ENCODE results near the gene POLR2J. TPM values are rescaled to one million over a fixed set of nuclear protein-coding genes. Genes with fewer than 3 reads are reported as not detected.
"Not testable (repeated sequence)": the region's sequence is repeated elsewhere in the genome, so short reads cannot be mapped to it uniquely, and the experiment has no call there.

Gene POLR2J
- polyA plus RNA-seq (2012; ENCODE audit: missing spikeins) = 60.1 TPM

DNA sequence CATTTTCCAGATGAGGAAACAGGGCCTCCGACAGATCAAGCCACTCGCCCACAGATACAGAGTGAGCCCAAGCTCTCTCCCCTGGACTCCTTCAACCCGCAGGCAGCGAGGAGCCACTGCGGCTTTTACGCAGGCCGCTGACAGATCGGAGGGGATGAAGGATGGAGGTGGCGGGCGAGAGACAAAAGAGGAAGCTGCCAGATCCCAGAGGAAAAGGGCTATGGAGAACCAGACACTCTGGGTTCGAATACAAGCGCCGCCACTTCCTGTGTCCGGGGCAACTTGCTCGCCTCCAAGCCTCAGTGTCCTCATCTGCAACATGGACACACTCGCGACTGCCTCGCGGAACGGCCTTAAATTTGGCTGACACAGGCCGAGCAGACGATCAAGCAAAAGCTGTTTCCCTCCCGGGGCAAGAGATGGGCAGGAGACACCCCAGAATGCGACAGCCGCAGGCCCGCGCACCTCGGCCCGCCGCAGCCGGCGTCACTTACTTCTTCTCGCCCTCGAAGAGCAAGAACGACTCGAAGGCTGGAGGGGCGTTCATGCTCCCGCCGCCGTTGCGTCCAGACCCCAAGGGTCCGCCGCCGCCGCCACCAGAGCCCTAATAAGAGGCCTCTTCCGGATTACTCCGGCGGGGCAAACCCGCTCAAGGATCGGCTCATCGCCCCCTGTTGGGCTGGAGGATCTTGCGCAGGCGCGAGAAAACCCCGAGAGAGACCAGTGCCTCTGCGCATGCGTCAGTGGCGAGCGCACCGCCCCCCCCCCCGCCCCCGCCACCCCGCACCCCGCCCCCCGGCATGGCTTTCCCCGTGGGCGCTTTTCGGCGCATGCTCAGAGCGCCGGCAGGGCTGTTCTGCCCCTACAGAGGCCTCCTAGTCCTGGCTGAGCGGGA lies at the start of gene POLR2J:
TSS of gene POLR2J (minus strand) at position 609 of the 895 bp plus-strand sequence. CDS start at position 547, 62 bp downstream.
- FAIRE-seq; DNase-seq (ENCODE audit: insufficient read length): not testable (repeated sequence)
- TF ChIP-seq TAF1 (IDR thresholded peaks at IDR 0.05; ENCODE audit: borderline replicate concordance, low read depth, low read length) = 0 out of 2 replicates have a peak, but pooled peaks have one; percentile 25

GRCh38 chr7:102527822-102528793 lies 49.4 kb upstream of the POLR2J start:
- FAIRE-seq = not testable (repeated sequence)

GRCh38 chr7:102527182-102527581 lies 48.5 kb upstream of the POLR2J start:
- FAIRE-seq; DNase-seq (ENCODE audit: insufficient read length): not testable (repeated sequence)

More at GRCh38 chr7:102527822-102528793, 49.4 kb upstream of the POLR2J start:
- DNase-seq (ENCODE audit: insufficient read length) = not testable (repeated sequence)

- not testable (repeated sequence) for DNase-seq (ENCODE audit: insufficient read length); FAIRE-seq
These were observed 46.1 kb upstream of the POLR2J start for GRCh38 chr7:102524803-102525202.

DNA sequence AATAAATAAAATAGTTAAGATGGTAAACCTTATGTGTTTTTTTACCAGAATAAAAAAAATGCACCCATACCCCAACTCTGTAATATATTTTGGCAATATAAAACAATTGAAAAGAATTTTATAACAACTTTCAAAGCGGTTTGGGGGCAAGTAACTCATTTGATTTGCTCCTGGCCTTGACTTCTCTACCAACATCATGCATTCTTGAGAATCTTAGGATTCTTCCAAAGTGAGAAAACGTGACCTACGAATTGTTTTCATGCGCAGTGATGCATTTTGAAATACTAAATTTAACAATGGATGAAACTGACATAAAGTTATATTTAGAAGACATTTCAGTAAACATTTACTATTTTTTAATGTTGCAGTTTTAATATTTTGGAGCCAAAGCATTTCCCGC lies 42.1 kb upstream of the POLR2J start:
- not testable (repeated sequence) for DNase-seq (ENCODE audit: insufficient read length); FAIRE-seq

GRCh38 chr7:102517550-102518147 lies 38.9 kb upstream of the POLR2J start, which contains the start of gene RASA4B:
Gene RASA4B, minus strand, starts transcription at chr7:102517777. Its CDS starts 67 bp downstream, at chr7:102517710.
- peak; percentile 46 for FAIRE-seq
- DNase-seq (ENCODE audit: insufficient read length) = not testable (repeated sequence)

DNA sequence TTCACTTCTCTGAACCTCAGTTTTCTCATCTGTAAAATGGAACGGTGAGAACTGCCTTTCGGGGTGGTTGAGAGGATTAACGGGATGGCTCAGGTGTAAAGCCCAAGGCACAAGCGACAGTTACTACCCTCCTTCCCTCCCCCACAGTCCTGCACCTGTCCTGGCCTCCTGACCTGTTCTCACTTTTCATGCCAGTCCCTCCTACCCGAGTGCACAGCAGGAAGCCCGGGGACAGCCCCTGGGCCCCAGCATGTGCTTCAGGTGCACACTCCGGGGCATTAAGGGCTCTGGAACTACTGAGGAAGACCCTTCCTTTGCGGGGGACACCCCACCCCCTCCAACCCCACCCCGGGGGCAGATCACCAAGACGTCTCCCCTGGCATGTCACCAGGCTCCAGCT lies 38.2 kb upstream of the POLR2J start:
- DNase-seq (ENCODE audit: insufficient read length) = not testable (repeated sequence)
- FAIRE-seq = peak; percentile 78

- FAIRE-seq; DNase-seq (ENCODE audit: insufficient read length): not testable (repeated sequence)
These were observed 37.2 kb upstream of the POLR2J start for GRCh38 chr7:102515889-102516288.

DNA sequence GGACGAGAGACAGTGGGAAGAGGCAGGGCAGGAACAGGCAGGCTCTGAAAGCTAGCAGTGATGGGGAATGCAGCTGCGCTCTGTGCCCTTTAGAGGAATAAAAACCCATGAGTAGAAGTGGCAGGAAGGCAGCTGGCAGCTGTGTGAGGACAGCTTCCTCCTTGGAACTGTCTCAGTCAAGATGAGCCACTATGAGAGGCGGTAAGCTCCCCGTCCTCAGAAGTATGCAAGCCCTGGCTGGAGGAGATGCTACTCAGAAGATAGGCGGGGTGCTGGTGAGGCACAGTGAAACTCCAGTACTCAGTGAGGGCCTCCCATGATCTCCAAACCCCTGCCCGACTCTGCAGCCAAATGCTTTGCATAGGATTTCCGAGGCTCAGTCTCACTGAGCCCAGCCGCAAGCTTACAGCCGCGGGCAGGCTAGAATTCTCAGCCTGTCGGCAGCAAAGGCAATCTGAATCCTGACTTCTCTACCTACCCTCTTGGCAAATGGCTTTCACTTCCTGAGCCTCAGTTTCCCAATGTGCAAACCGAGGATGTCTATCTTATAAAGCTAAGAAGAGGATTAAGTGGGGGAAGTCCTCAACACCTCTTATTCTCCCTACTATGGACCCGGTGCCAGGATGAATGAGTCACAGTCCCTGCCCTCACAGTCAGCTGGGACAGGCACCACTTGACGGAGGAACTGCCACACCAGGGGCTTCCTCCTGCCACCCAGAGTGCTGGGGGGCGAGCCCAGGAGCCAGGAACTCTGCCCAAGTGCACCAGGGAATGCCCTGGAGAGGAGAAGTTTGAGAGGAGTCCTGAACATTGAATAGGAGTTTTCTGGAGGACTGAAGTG lies 36.4 kb upstream of the POLR2J start:
- FAIRE-seq = peak; percentile 81
- not testable (repeated sequence) for DNase-seq (ENCODE audit: insufficient read length)

- DNase-seq (ENCODE audit: insufficient read length) = peak; percentile 13
- not testable (repeated sequence) for FAIRE-seq
These were observed 34.0 kb upstream of the POLR2J start for GRCh38 chr7:102512642-102513221.

DNA sequence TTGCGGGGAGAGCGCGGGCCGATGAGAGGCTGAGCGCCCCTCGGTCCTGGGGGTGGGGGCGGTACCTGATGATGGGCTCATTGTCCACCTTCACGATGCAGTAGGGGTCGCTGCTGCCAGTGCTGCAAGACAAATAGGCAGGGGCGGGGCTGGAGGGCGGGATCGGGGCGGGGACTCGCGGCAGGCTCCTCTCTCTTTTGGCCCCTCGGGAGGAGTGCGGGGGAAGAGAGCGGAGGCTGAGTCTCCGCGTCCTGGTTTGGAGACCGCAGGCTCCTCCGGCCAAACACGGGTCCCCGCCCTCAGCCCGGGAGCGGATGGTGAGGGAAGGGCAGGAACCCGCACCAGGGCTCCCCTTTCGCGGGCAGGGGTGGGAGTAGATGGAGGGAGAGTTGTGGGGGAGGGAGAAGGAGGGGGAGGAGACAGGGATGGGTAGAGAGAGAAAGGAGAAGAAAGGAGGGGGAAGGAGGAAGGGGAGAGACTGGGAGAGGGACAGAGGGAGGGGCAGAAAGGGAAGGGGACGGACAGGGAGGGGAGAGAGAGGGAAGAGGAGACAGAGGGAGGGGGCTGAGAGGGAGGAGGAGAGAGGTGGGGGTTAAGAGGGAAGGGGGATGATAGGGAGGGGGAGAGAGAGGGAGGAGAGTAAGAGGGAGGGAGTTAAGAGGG lies 33.3 kb upstream of the POLR2J start:
- FAIRE-seq = peak; percentile 87
- DNase-seq (ENCODE audit: insufficient read length) = not testable (repeated sequence)

- not testable (repeated sequence) for DNase-seq (ENCODE audit: insufficient read length); FAIRE-seq
These were observed 31.9 kb upstream of the POLR2J start for GRCh38 chr7:102510575-102510974.

GRCh38 chr7:102507410-102508088 lies 28.8 kb upstream of the POLR2J start:
- not testable (repeated sequence) for DNase-seq (ENCODE audit: insufficient read length); FAIRE-seq

DNA sequence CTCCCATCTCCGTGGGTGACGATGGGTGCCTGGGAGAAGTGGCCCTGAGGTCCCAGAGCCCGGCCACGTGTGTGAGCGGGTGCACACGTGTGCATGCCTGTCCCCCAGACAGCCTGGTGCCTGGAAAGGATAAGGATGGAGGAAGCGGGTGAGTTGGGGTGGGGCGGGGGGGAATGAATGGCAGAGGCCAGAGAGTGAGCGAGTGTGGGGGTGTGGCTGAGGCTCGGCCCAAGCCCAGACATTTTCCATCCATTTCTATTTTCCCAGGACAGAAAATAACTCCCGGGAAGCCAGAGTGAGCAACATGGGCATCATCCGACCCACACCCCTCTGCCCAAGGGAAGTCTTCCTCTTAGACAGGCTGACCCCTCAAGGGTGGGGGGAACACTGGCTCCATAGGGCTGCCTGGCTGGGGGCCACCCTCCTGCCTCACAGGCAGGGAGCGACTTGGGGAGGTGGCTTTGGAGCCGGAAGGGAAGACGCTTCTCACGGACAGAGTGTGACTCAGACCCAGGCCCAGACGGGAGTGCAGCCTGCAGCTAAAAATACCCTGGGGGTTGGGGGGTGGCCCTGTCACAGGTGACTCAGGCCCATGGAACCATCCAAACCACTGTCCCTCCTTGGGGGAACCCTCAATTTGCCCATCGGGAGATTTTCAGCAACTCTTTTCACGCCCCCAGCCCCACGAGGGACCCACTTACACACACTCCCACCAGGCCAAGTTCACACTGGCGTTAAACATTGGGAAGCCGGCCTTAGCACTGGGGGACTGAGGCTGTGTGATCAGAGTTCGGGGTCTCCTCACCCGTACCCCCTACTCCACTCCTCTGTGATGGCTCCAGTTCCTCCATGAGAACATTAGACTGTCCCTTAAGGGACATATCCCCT lies 26.8 kb upstream of the POLR2J start:
- not testable (repeated sequence) for DNase-seq (ENCODE audit: insufficient read length); FAIRE-seq

DNA sequence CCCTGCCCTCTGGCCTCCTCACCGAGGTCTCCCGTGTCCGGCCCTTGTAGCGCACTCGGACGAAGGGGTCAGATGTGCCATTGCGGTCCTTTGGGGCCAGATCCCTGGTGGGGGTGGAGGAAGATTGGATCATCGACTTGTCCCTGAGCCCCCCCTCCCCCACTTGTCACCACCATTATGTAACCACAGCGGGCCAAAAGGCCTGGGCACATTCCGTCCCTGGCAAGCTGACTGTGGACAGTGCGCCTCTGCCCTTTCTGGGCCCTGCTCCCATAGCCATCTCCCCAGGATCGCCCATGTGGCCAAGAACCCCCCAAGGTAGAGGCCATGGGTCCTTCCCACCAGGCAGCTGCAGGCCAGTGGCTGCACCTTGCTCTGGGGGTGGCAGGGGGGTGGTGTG lies 24.4 kb upstream of the POLR2J start:
- FAIRE-seq; DNase-seq (ENCODE audit: insufficient read length): not testable (repeated sequence)

GRCh38 chr7:102498321-102498720 lies 19.6 kb upstream of the POLR2J start:
- DNase-seq (ENCODE audit: insufficient read length); FAIRE-seq: not testable (repeated sequence)

Data from GM12892 (cell line).